Stimulated activated CD4-positive, alpha-beta T cell treated with anti-CD3 and anti-CD28 coated beads, Interleukin-2, amount 100 ng/mL, for 48 hours (primary cell): ENCODE results near the gene MYZAP.
"Not testable (repeated sequence)": the region's sequence is repeated elsewhere in the genome, so short reads cannot be mapped to it uniquely, and the experiment has no call there.

Experiments
- DNase-seq, 2 donors: peaks; one replicate each; pipeline ENCODE4 v3.0.0-alpha.2; 2020

MYZAP gene

GRCh38 chr15:57595011-57595866 is 3.5 kb downstream of the MYZAP start:
- no peak for DNase-seq

DNA sequence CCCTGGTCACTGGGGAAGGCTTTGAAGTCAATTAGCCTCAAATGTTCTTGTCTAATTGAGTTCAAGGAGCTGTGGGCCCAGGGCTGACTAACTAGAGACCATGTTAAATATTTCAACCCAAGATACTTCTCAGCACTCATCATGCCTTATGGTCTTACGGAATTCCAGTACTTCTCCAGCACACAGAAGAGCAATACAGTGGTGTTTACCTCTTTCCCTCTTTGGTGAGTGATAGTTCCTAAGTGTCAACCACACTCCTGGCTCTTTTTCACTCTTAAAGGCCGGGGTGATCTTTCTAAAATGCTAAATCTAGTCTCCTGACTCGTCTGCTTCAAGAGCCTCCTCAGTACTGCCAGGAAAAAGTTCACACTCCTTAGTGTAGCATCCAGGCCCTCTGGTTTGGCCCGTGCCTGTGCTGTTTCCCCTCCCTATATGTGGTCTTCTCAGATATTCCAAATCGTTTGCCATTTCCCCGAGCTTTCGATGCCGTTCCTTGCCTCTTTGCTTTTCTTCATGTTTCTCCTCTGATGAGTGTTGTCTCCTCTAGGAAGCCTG is 4.7 kb downstream of the MYZAP start:
- no peak for DNase-seq

DNA sequence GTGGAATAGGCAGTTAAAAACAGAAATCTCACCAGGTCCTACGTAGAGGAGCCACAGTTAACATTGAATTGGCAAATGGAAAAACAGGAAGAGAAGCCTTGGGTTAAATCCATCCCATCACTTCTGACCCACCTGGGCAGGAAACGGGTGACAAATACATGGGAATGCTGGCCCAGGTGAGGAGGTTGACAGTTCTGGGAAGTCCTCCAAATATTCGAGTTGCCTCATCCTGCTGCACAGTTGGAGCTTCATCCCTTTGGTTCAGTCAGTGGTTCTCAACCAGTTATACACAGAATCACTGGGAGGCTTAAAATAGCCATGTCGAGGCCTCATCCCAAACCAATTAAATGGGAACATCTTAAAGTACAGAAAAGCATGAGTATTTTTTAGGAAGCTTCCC is 5.3 kb downstream of the MYZAP start:
- DNase-seq = no peak

GRCh38 chr15:57597431-57597830 is 5.7 kb downstream of the MYZAP start:
- no peak for DNase-seq

- DNase-seq = no peak
These were observed 6.6 kb downstream of the MYZAP start for GRCh38 chr15:57598346-57598745.

DNA sequence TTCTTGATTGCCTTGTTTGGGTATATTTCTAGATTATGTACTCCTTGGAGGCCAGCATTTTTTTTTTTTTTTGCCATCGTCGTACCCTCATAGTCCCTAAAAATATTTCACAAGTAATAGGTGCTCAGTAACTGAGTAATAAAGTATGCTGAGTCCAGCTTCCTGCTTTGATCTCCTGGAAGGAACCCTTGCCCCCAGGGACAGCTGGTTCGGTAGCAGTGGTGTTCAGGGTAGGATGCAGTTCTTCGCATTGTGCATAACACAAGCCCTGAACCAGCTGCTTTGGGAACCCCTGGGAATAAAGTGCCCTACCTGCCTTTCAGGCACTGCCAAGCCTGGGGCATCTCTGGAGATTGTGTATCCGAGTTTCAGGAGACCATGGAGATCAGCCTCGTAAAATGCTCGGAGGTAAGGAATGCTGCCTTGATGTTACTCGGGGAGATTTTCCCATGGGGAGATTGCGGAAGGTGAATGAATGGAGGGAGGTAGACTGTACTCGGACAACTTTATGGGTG is 7.6 kb downstream of the MYZAP start:
- DNase-seq = no peak

GRCh38 chr15:57600197-57600596 is 8.5 kb downstream of the MYZAP start:
- DNase-seq = no peak

GRCh38 chr15:57604507-57604906 is 12.8 kb downstream of the MYZAP start:
- no peak for DNase-seq

GRCh38 chr15:57605491-57605890 is 13.8 kb downstream of the MYZAP start:
- no peak for DNase-seq

GRCh38 chr15:57606048-57606447 is 14.3 kb downstream of the MYZAP start:
- DNase-seq = no peak

DNA sequence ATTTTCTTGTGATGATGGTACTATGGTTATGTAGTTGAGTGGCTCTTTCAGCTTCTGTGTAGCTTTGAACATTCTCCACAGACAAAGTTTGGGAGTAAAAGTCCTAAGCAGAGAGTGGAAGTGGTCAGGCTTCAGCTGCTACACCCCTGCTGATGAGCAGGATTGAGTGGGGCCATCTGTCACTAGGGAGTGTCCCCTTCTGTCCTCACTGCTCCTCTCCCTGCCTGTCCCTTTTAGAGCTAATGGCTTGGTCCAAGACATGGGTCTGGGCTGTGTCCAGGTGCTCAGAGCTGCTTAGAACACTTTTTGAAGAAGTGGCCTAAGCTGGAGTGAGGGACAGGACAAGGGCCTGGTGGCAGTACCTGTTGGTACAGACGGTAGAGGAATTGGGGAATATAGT is 15.1 kb downstream of the MYZAP start:
- DNase-seq = no peak

- DNase-seq = no peak
These were observed 15.9 kb downstream of the MYZAP start for GRCh38 chr15:57607570-57608000.

DNA sequence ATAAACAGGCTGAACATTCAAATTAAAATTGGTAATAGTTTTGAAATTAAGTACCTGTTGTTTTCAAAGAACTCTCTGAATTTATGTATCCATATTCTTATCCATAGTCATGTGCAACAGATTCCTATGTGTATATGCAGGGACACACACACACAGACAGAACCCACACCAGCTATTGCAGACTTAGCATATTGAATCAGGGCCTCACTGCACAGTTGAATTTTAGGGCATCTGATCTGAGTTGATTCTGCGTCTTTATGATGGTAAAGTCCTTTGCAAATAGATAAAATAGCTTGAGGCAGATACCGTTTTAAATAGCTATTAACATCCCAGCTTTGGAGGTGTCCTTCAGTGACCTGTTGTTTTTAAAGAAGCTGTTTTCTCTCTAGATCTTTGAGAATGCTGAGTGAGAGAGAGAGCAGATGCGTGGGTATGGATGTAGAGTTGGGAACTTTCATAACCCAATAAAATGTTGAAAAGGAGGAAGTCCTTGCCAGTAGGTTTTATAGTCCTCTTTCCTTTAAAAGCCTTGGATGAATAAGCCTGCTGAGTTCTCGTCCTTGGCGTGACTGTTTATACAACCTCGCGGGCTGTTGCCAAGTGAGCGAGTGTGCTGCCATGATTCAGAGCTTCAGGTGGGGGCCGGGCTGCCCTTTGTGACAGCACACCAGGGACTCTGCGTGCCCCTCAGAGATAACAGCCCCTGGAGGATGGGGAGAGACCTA is 18.3 kb downstream of the MYZAP start:
- no peak for DNase-seq

GRCh38 chr15:57611123-57611522 is 19.4 kb downstream of the MYZAP start:
- no peak for DNase-seq

- no peak for DNase-seq
These were observed 20.2 kb downstream of the MYZAP start for GRCh38 chr15:57611938-57612337.

- no peak for DNase-seq
These were observed 22.5 kb downstream of the MYZAP start for GRCh38 chr15:57614241-57614640.

- DNase-seq = not testable (repeated sequence)
These were observed 24.3 kb downstream of the MYZAP start for GRCh38 chr15:57615951-57616496.

DNA sequence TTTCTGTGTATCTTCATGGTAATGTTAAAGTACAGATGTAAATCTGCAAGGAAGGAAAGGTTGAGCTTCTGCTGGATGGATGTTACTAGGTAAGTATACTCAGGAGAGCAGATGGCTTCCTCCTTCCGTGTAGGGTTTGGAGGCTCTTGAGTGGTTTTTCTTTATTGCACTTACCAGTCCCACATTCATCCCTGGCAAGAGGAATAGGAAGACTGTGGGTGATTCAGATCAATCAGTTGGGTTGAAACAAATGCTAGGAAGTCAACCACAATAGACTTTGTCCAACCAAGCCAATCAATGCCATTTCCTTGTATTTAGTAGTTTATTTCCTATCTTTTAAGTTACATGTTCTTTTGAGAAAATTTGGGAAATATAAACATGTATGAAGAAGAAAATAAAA is 26.6 kb downstream of the MYZAP start:
- DNase-seq = no peak

- no peak for DNase-seq
These were observed 28.0 kb downstream of the MYZAP start for GRCh38 chr15:57619746-57620145.

DNA sequence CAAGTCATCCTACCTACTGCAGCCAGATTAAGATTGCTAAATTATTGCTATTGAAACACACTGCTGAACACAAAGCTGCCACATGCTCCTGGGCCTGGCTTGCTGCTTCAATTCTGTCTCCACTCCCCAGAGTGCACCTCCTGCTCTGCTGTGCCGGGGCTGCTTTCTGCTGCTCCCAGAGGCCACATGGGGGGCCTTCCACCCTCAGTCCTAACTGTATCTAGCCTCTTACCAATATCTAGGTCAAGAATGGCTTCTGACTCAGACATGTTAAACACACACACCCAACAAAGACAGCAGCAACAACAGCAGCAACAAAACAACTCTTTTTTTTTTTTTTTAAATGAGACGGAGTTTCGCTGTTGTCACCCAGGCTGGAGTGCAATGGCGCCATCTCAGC is 33.0 kb downstream of the MYZAP start:
- no peak for DNase-seq

- no peak for DNase-seq
These were observed 34.2 kb downstream of the MYZAP start for GRCh38 chr15:57625703-57626448.

DNA sequence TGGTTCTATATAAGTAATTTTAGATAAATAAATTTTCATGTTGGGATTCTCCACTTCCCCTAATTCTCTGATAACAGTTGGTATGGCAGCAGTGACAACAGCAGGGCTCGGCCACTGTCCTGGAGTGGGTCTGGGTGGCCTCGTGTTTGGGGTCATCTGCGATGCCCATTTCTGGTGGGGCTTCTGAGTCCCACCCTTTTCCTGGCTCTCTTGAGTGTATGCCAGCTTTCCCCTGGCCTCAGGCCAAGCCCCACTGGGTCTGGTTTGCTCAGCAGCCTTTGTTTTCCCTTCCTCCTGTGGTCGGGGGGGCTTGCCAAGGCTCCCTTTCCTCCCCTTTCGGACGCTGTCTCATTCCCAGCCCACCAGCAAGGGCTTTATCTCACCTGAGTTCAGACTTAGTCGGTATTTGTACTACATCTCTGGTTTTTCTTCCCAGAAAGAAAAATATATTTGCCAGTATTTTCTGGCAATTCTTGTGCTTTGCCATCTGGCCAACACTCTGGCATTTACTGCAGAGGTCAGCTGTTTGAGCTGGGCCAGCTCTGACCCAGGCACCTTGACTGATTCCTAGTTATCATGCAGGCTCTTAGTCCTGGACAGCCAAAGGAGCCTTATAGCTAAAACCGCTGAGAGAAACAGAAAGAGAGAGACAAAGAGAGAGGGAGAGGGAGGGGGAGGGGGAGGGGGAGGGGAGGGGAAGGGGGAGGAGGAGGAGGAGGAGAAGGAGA is 35.2 kb downstream of the MYZAP start:
- DNase-seq = no peak
